A673 (cell line): ENCODE results near the gene RSBN1.

ENCODE experiments used
- CTCF ChIP-seq: fragments of 300-800, 200-600 bp; sonication (generic); conservative IDR thresholded peaks from 2 replicates; pipeline ENCODE4 v1.5.1; 2017; ENCODE audit warnings: low read depth, mild to moderate bottlenecking, antibody characterized with exemption, low read length, moderate library complexity, mixed read lengths
- EZH2 ChIP-seq: fragments of 200-600 bp; sonication (generic); IDR thresholded peaks from 2 replicates; pipeline ENCODE4 v1.6.1; 2017; ENCODE audit warnings: borderline replicate concordance, low read depth, mild to moderate bottlenecking, mixed read lengths, antibody characterized with exemption, low read length; ENCODE audit not compliant: poor library complexity, severe bottlenecking

- TF ChIP-seq EZH2 (no peak), CTCF (no peak)
Observed at GRCh38 chr1:113747376-113747775, 64.9 kb downstream of the RSBN1 start.
